Hair follicular keratinocyte (primary cell): ENCODE measurements around the gene TAT. TPM values are rescaled to one million over a fixed set of nuclear protein-coding genes. Genes with fewer than 3 reads are reported as not detected.

Source experiments
- total RNA-seq: library from RNA; depleted of rRNA; stranded (reverse); fragments of >200 nt; gene quantifications from 2 replicates; pipeline ENCODE4 v1.2.3, GENCODE V29; 2015

Gene TAT
- not detected in 2 replicates for total RNA-seq

DNA sequence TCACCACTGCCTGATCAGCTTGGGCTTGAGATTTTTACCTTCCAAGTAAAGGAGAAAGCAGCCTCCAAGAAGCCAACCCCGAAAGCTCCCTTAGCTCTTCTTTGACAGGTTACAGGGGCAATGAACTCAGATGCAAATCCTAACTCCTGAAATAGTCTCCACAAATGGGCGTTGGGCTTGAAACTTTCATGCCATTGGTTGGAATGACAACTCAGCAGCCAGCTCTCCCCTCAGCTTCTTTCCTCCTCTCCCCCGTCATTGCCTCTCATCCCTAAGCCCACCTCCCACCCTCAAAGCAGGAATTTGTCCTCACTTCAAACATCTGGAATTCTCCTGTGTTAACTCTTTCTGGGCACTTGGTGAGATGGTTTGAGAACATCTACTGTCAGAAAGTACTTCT is at the start of gene TAT:
TAT (minus strand) TSS at position 122 of the 400 bp plus-strand sequence. CDS start 677 bp downstream, outside the sequence.

DNA sequence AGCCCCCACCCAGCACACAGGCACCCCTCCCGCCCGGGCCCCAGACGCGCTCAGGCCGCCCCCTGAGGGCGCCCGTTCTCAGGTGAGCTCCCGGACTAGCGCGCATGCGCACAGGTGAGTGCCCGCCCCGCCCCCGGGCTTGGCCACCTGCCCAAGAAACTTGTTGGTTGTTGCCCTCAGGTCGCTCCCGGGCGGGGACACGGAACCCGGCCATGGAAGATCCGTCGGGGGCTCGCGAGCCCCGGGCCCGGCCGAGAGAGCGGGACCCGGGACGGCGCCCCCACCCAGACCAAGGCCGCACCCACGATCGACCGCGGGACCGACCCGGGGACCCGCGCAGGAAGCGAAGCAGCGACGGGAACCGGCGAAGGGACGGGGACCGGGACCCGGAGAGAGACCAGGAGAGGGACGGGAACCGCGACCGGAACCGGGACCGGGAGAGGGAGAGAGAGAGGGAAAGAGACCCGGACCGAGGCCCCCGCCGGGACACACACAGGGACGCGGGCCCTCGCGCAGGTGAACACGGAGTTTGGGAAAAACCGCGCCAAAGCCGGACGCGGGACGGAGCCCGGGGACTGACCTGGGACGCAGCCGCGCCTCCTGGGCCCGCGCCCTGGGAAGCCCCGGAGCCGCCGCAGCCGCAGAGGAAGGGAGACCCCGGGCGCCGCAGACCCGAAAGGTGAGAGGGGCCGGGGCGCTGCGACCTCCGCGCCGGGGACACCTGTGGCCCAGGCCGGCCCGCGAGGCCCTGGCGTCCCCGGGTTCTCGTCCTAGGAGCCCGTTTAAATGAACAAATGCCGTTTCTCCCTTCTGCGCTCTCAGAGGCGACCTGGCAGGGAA is 49.3 kb upstream of the TAT start, which contains the start of gene MARVELD3:
MARVELD3 (plus strand) TSS at position 167 of the 840 bp plus-strand sequence; CDS start at position 213, 46 bp downstream.

DNA sequence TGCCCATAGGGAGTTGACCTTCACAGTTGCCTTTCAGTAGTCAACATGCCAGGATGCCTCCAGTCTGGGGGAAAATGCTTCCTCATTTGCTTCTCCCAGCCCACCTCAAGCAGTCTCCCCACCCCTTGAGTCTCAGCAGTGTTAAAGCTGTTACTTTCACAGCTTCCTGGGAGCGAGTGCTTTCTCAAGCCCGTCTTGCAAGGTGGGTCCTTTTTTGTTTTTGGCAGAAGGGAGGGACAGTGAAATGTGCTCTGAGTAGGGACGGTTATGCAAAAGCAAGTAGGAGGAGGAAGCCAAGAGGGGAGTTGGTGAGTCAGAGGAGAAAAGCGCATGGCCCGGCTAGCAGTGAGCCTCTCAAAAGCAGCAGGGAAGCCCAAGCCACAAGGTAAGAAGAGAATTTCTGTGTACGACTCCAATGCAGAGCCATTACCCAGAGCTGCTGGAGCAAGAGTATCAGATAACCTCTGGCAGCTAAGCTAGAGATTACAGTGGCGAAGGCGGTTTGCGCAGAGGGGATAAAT is 50.7 kb downstream of the TAT start, which contains the start of gene CHST4:
CHST4 (plus strand) TSS at position 316 of the 521 bp plus-strand sequence. CDS start 10,252 bp downstream, outside the sequence.

Other genes starting within 250 kb of the TAT start
- gene CALB2, start 218.4 kb downstream of the TAT start, total RNA-seq = not detected in 2 replicates
- not detected in 2 replicates for gene TLE7, start 135.0 kb downstream of the TAT start, total RNA-seq
- 4.2 and 5.6 TPM in 2 replicates for gene ZNF23, start 114.8 kb downstream of the TAT start, total RNA-seq
- gene ZNF19, start 87.8 kb downstream of the TAT start, total RNA-seq = 1.3 and 1.6 TPM in 2 replicates
- gene CHST4, start 50.7 kb downstream of the TAT start, total RNA-seq = 0.30 TPM in 1 of 2 replicates, not detected in the other
- gene MARVELD3, start 49.1 kb upstream of the TAT start, total RNA-seq = 9.2 and 9.6 TPM in 2 replicates
- 4.5 and 6.0 TPM in 2 replicates for gene PHLPP2, start 147.6 kb upstream of the TAT start, total RNA-seq
- gene AP1G1, start 231.7 kb upstream of the TAT start, total RNA-seq = 38.4 and 40.5 TPM in 2 replicates